ENCODE results near the gene CA5A.

DNA sequence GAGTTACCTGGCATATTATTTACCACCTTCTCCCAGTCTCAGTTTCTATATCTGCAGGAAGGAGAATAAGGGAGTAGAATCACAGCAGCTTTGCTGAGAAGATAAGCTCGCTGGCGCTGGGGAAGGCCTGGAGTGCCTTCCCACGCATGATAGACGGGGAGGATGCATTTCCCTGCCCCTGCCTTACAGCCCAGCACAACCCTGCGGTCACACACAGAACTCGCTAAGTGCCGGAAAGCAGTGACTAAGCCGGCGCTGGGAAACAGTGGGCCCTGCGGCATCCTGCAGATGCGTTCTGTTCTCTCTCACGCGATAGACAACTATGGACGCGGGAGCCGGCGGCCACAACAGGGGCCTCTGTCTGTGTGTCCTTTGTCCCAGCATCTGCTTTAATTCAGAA lies 4.8 kb downstream of the CA5A start:
- no peak for TF ChIP-seq EP300 (IDR thresholded peaks at IDR 0.05)
- TF ChIP-seq, protein P1, sequence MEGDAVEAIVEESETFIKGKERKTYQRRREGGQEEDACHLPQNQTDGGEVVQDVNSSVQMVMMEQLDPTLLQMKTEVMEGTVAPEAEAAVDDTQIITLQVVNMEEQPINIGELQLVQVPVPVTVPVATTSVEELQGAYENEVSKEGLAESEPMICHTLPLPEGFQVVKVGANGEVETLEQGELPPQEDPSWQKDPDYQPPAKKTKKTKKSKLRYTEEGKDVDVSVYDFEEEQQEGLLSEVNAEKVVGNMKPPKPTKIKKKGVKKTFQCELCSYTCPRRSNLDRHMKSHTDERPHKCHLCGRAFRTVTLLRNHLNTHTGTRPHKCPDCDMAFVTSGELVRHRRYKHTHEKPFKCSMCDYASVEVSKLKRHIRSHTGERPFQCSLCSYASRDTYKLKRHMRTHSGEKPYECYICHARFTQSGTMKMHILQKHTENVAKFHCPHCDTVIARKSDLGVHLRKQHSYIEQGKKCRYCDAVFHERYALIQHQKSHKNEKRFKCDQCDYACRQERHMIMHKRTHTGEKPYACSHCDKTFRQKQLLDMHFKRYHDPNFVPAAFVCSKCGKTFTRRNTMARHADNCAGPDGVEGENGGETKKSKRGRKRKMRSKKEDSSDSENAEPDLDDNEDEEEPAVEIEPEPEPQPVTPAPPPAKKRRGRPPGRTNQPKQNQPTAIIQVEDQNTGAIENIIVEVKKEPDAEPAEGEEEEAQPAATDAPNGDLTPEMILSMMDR (IDR thresholded peaks at IDR 0.05), result no peak
- TF ChIP-seq POLR2A (IDR thresholded peaks at IDR 0.05), result no peak
